HepG2 (cell line): ENCODE measurements around the gene RWDD2A. TPM values are rescaled to one million over a fixed set of nuclear protein-coding genes. Genes with fewer than 3 reads are reported as not detected.

Source experiments
- ATAC-seq: fragments of 200-7000 bp; cut with Tn5 transposase; 3 replicates; pipeline ENCODE4 v1.9.1; 2020; ENCODE audit warnings: mild to moderate bottlenecking, moderate library complexity
- BruUV-seq: library from RNA; stranded (reverse); fragments of 400-500 nt; replicated peaks from 2 replicates; lab custom pipeline; 2021; lab: Mats Ljungman, UMichigan
- CTCF ChIA-PET: fragments of 300-600 bp; formaldehyde crosslinking; extraction: SDS; loops from one replicate; lab custom pipeline; 2021; ENCODE audit warnings: low total read pairs, inconsistent platforms, low intra/inter-chr PET ratio; lab: Yijun Ruan, JAX
- POLR2A ChIA-PET: fragments of 350-600 bp; sonication (Branson Sonifier 250); formaldehyde crosslinking; loops from one replicate; lab custom pipeline; 2020; ENCODE audit warnings: antibody characterized with exemption, inconsistent platforms; lab: Yijun Ruan, JAX
- DNase-seq: peaks from one replicate; pipeline ENCODE4 v3.0.0-alpha.2; 2015; ENCODE audit warnings: low spot score
- FAIRE-seq: peaks from 3 replicates; lab custom pipeline; 2011; peaks lifted over from hg19 to GRCh38; lab: Jason Lieb, UNC
- H2AFZ ChIP-seq: one replicate; pipeline ENCODE4 v1.6.1; 2011; ENCODE audit warnings: low read length, inconsistent platforms
- H3K27ac ChIP-seq: fragments of 300-600 bp; 3 replicates; pipeline ENCODE4 v1.8.0; 2011; ENCODE audit warnings: mixed run types, mild to moderate bottlenecking, mixed read lengths, low read length, inconsistent platforms; ENCODE audit not compliant: insufficient read depth; ENCODE audit errors: extremely low read length
- H3K27me3 ChIP-seq, 2 experiments: fragments of 200-600 bp in 1 of 2; 2 replicates in 1 of 2; 3 replicates in 1 of 2; pipeline versions ENCODE4 v1.6.0 to v1.8.0; 2011; ENCODE audit warnings: low read length in 2 of 2, mild to moderate bottlenecking in 2 of 2, moderate library complexity in 2 of 2, inconsistent platforms in 1 of 2; ENCODE audit not compliant: insufficient read depth in 2 of 2, control insufficient read depth in 1 of 2
- H3K36me3 ChIP-seq, 2 experiments: fragments of 200-600 bp in 1 of 2; replicated peaks in 1 of 2; 2 replicates in 1 of 2; 3 replicates in 1 of 2; pipeline versions ENCODE4 v1.5.1 to v1.8.0; 2011; ENCODE audit warnings: low read length in 2 of 2, inconsistent platforms in 1 of 2; ENCODE audit not compliant: insufficient read depth in 2 of 2, control insufficient read depth in 1 of 2
- H3K4me1 ChIP-seq: 2 replicates; pipeline ENCODE4 v1.5.1; 2012; ENCODE audit warnings: low read length, inconsistent platforms; ENCODE audit not compliant: insufficient read depth
- H3K4me2 ChIP-seq: 2 replicates; pipeline ENCODE4 v1.6.0; 2011; ENCODE audit warnings: low read depth, low read length, inconsistent platforms
- H3K4me3 ChIP-seq, 3 experiments: fragments of 200-600 bp in 1 of 3; sonication (generic), shearing (Covaris generic) in 1 of 3; replicated peaks in 1 of 3; 2 replicates each; pipeline ENCODE4 v1.5.1; 2011 to 2016; ENCODE audit warnings: low read length in 3 of 3, inconsistent platforms in 2 of 3, low read depth in 2 of 3, mild to moderate bottlenecking in 2 of 3, control low read depth in 1 of 3, mixed read lengths in 1 of 3; ENCODE audit not compliant: insufficient read depth in 1 of 3
- H3K79me2 ChIP-seq: one replicate; pipeline ENCODE4 v1.6.1; 2011; ENCODE audit warnings: low read length, inconsistent platforms; ENCODE audit not compliant: insufficient read depth
- H3K9ac ChIP-seq: 2 replicates; pipeline ENCODE4 v1.6.0; 2011; ENCODE audit warnings: mild to moderate bottlenecking, low read depth, low read length, inconsistent platforms; ENCODE audit not compliant: insufficient read depth
- H3K9me3 ChIP-seq: 2 replicates; pipeline ENCODE4 v1.5.1; 2012; ENCODE audit warnings: mild to moderate bottlenecking, low read length
- H4K20me1 ChIP-seq: 2 replicates; pipeline ENCODE4 v1.6.0; 2011; ENCODE audit warnings: inconsistent platforms, mild to moderate bottlenecking, low read length, moderate library complexity; ENCODE audit not compliant: insufficient read depth
- DR1 ChIP-seq: sonication (generic); formaldehyde crosslinking; IDR thresholded peaks from 2 replicates; pipeline ENCODE4 v1.8.0; 2021; ENCODE audit warnings: mild to moderate bottlenecking, missing genetic modification reagents, inconsistent platforms
- HOXA5 ChIP-seq: sonication (generic); formaldehyde crosslinking; IDR thresholded peaks from 2 replicates; pipeline ENCODE4 v1.4.0; 2020; ENCODE audit warnings: missing genetic modification reagents
- NONO ChIP-seq, 2 experiments: fragments of 450-650 bp in 1 of 2; sonication (generic) in 1 of 2; formaldehyde crosslinking in 1 of 2; IDR thresholded peaks in 1 of 2; conservative IDR thresholded peaks in 1 of 2; 2 replicates each; pipeline versions ENCODE4 v1.6.1 to v1.8.0; 2017 to 2022; ENCODE audit warnings: mild to moderate bottlenecking in 1 of 2, missing genetic modification reagents in 1 of 2, moderate library complexity in 1 of 2
- NR2F1 ChIP-seq, 2 experiments: fragments of 450-650 bp in 1 of 2; formaldehyde crosslinking in 1 of 2; IDR thresholded peaks; 2 replicates each; pipeline versions ENCODE4 v1.5.0 to v1.6.1; 2016 to 2020; ENCODE audit warnings: mild to moderate bottlenecking in 1 of 2, missing compliant biosample characterization in 1 of 2, missing genetic modification reagents in 1 of 2, moderate library complexity in 1 of 2
- RFXANK ChIP-seq: IDR thresholded peaks from 2 replicates; pipeline ENCODE4 v1.6.1; 2016
- U2AF1 ChIP-seq: fragments of 200-400 bp; formaldehyde crosslinking; optimal IDR thresholded peaks from 2 replicates; pipeline ENCODE3; 2017; ENCODE audit warnings: mild to moderate bottlenecking, low read depth, low read length
- ZNF282 ChIP-seq: fragments of 450-650 bp; IDR thresholded peaks from 2 replicates; pipeline ENCODE4 v1.6.1; 2018; ENCODE audit not compliant: partially characterized antibody
- ZNF558 ChIP-seq: sonication (generic); formaldehyde crosslinking; IDR thresholded peaks from 2 replicates; pipeline ENCODE4 v1.9.0; 2022; ENCODE audit warnings: mild to moderate bottlenecking, missing genetic modification reagents, borderline replicate concordance
- ZNF704 ChIP-seq: sonication (generic); formaldehyde crosslinking; IDR thresholded peaks from 2 replicates; pipeline ENCODE4 v1.8.1; 2023; ENCODE audit warnings: mild to moderate bottlenecking, inconsistent platforms, moderate library complexity, missing genetic modification reagents, borderline replicate concordance
- ZSCAN30 ChIP-seq: sonication (generic); formaldehyde crosslinking; IDR thresholded peaks from 2 replicates; pipeline ENCODE4 v1.5.0; 2020; ENCODE audit warnings: mild to moderate bottlenecking, missing genetic modification reagents
- WGBS: methylation state at CpG from one replicate; pipeline ENCODE4 v1.1.6; 2017; ENCODE audit warnings: low lambda C conversion rate; 5-methylcytosine and 5-hydroxymethylcytosine counted together
- in situ Hi-C: cut with HindIII; loops from 2 replicates; pipeline ENCODE4 v1.10.0; 2017; ENCODE audit warnings: low pct_unique_long_range_greater_than_20kb; ENCODE audit not compliant: extremely low pct_ligation_motif_present
- intact Hi-C: fragments of 100-400 bp; cut with micrococcal nuclease; formaldehyde crosslinking; loops from one replicate; pipeline ENCODE4 v1.10.0; 2022; ENCODE audit not compliant: unreplicated experiment
- polyA plus RNA-seq, 8 experiments: library from polyadenylated mRNA; depleted of rRNA in 3 of 8; stranded (reverse) in 7 of 8; unstranded in 1 of 8; fragments of >200 nt; fragmentation: Illumina TruSeq in 4 of 8; extraction: Trizol in 4 of 8; gene quantifications; 2 replicates each; pipeline versions ENCODE4 v1.2.1 to v1.2.3, GENCODE V29; 2011 to 2016; ENCODE audit warnings: low read depth in 4 of 8, missing spikeins in 1 of 8, mixed read lengths in 1 of 8; ENCODE audit not compliant: insufficient read depth in 1 of 8
- total RNA-seq, 5 experiments: library from RNA; depleted of rRNA; stranded (reverse); fragments of >200 nt; fragmentation: Illumina TruSeq; extraction: Trizol; gene quantifications; 2 replicates each; pipeline ENCODE4 v1.2.3, GENCODE V29; 2016; ENCODE audit warnings: low read depth in 1 of 5

RWDD2A gene
- total and polyA plus RNA-seq, 2 of the 13 experiments (the other 11 are each of a cell fraction or from before 2014, with no cell fraction given): 5.3 to 8.1 TPM

GRCh38 chr6:83155794-83156193, 37.4 kb upstream of the RWDD2A start:
- CTCF ChIA-PET: no interaction called here
- TF ChIP-seq NONO (IDR thresholded peaks at IDR 0.05) (no peak), NONO (CRISPR knock-in tag; conservative IDR thresholded peaks at IDR 0.05) (no peak), RFXANK (CRISPR knock-in tag) (no peak), DR1 (CRISPR knock-in tag) (no peak), U2AF1 (no peak), ZNF704 (no peak), ZSCAN30 (CRISPR knock-in tag) (no peak), ZNF282 (no peak), NR2F1 (CRISPR knock-in tag; IDR thresholded peaks at IDR 0.05) (no peak), ZNF558 (CRISPR knock-in tag) (no peak), HOXA5 (no peak)
- in situ Hi-C loops (no loop called here), intact Hi-C loops (no loop called here)
- Histone ChIP-seq H3K36me3 (peaks cover 0 to 19% of the 10 kb centered on the region in 2 experiments), H3K27ac (no peak overlapping the region), H3K4me2 (no peak overlapping the region), H4K20me1 (no peaks in the 10 kb centered on the region), H3K79me2 (no peaks in the 10 kb centered on the region), H3K27me3 (no peaks in the 10 kb centered on the region), H3K9me3 (no peaks in the 10 kb centered on the region), H3K4me1 (no peaks in the 10 kb centered on the region), H3K4me3 (no peak overlapping the region), H2AFZ (no peak overlapping the region), H3K9ac (no peak overlapping the region)
- POLR2A ChIA-PET: no interaction called here
- BruUV-seq: no TSS peak
- no peak for DNase-seq
- ATAC-seq: no peak
- 88% methylated on average over 2 of the region's 2 CpGs for WGBS
- FAIRE-seq: no peak
